Measurements from ENCODE around the gene NAPG. TPM values are rescaled to one million over a fixed set of nuclear protein-coding genes. Genes with fewer than 3 reads are reported as not detected.
"Not testable (repeated sequence)": the region's sequence is repeated elsewhere in the genome, so short reads cannot be mapped to it uniquely, and the experiment has no call there.

Gene NAPG
- total RNA-seq, 2 experiments from 2014 or later: 31.5 to 34.3 TPM

- POLR2A ChIA-PET, CTCF ChIA-PET: not testable (repeated sequence)
Observed at GRCh38 chr18:10573261-10573660, 47.4 kb downstream of the NAPG start.

DNA sequence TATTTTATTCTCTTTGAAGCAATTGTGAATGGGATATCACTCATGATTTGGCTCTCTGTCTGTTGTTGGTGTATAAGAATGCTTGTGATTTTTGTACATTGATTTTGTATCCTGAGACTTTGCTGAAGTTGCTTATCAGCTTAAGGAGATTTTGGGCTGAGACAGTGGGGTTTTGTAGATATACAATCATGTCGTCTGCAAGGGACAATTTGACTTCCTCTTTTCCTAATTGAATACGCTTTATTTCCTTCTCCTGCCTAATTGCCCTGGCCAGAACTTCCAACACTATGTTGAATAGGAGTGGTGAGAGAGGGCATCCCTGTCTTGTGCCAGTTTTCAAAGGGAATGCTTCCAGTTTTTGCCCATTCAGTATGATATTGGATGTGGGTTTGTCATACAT lies 48.6 kb downstream of the NAPG start:
- POLR2A ChIA-PET, CTCF ChIA-PET: not testable (repeated sequence)

- POLR2A ChIA-PET, CTCF ChIA-PET: not testable (repeated sequence)
Observed at GRCh38 chr18:10577842-10578572, 52.2 kb downstream of the NAPG start.

GRCh38 chr18:10578573-10578899 lies 52.7 kb downstream of the NAPG start:
- POLR2A ChIA-PET, CTCF ChIA-PET: not testable (repeated sequence)

DNA sequence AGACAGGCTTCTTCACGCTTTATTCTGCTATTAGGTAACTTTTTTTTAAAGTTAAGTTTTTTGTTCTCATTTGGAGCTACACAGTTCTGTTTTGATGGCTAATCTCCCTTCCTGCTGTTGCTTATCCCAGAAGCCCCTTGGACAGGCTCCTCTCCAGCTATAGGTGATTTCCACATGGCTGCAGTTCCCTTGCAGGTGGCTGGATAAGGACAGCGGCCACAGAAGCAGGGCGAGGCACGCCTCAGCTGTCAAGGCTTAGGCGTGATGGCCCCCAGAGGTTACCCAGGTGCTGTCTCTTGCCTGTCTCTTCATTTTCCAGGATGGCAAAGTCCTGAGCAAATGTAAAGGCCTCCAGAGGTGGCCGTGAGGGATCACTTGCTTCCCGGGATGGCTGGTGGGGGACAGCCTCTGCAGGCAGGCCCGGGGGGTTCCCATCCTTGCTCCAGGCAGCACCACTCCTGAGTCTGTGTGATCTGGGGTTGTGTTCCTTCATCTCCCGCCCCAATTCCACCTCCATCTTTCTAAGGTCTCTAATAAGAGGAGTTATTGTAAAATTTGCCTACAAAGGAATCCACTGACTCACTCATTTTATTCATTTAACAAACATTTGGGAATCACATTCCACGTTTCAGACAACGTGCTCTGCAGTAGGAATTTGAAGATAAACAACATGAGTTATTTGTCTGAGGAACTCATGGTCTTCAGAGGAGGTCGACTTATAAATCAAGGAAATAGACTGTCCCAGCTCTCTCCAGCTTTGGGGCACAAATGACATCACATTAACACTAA lies 53.4 kb downstream of the NAPG start:
- ChIA-PET POLR2A (interaction anchor here (0.6 kb wide), 1 partner anchor 158 kb away, joined by 3 read pairs; no protein-coding TSS in a partner anchor), CTCF (no interaction called here)

- CTCF ChIA-PET: no interaction called here
- POLR2A ChIA-PET: no interaction called here
Observed at GRCh38 chr18:10580215-10580614, 54.4 kb downstream of the NAPG start.

DNA sequence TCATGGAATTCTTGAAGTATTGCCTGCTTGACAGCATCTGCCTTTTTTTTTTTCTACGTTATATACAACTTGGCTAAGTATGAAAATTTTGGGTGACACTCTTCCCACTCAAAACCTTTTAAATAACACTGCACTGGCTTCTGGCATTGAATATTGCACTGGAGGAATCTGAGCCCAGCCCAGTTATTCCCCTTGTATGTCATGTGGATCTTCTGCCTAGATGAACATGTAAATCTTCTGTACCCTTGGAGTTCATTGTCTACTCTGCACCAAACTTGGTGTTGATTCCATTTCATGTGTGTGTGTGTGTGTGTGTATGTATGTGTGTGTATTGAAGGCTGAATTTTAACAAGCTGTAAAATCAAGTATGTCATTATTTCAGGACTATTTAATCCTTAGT lies 59.4 kb downstream of the NAPG start:
- CTCF ChIA-PET: no interaction called here
- POLR2A ChIA-PET: no interaction called here

- CTCF ChIA-PET: no interaction called here
- POLR2A ChIA-PET: no interaction called here
Observed at GRCh38 chr18:10588975-10589374, 63.1 kb downstream of the NAPG start.

- POLR2A ChIA-PET: no interaction called here
- CTCF ChIA-PET: no interaction called here
Observed at GRCh38 chr18:10590412-10590811, 64.6 kb downstream of the NAPG start.

GRCh38 chr18:10591896-10592295 lies 66.1 kb downstream of the NAPG start:
- POLR2A ChIA-PET: no interaction called here
- CTCF ChIA-PET: no interaction called here

DNA sequence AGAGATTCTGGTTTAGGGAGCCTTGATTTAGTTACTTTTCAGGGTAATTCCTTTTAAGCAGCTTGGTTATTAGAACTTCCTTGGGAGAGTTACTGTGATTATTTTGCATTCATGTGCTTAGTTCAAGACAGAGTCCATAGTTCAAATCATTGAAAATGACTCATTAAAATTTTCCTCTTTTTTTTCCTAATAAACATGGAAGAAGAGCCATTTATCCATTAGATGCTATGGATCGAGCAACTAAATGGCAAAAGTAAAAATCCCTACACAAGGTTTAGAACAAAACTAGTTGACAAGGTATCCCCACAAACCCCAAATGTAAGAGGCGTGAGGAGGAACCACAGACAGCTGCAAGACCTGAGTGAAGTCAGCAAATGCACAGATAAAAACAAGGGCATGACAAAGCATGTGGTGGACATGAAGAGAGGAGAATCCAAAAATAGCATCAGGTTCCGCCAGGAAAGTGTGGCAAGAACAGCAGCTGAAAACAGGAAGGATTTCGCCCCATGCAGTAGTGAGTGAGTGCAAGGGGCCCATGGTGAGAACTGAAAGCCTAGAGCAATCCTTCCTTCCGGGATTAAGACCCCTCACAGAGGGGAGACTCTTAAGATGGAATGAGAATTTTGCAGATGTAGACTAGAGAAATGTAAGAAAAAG lies 67.7 kb downstream of the NAPG start:
- POLR2A ChIA-PET, CTCF ChIA-PET: not testable (repeated sequence)

GRCh38 chr18:10595917-10596316 lies 70.1 kb downstream of the NAPG start:
- POLR2A ChIA-PET, CTCF ChIA-PET: not testable (repeated sequence)

DNA sequence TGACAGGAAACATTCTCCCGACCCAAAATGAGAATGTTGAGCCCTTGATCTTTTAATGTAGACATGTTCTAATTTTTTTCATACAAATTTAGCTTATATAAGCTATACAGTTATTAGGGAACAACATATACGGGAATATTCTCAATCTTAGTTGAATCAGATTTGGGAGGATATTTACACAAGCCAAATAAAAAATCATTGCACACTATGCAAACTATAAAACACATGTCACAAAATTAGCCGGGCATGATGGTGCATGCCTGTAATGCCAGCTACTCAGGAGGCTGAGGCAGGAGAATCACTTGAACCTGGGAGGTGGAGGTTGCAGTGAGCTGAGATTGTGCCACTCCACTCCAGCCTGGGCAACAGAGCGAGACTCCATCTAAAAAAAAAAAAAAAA lies 71.9 kb downstream of the NAPG start:
- POLR2A ChIA-PET, CTCF ChIA-PET: not testable (repeated sequence)

DNA sequence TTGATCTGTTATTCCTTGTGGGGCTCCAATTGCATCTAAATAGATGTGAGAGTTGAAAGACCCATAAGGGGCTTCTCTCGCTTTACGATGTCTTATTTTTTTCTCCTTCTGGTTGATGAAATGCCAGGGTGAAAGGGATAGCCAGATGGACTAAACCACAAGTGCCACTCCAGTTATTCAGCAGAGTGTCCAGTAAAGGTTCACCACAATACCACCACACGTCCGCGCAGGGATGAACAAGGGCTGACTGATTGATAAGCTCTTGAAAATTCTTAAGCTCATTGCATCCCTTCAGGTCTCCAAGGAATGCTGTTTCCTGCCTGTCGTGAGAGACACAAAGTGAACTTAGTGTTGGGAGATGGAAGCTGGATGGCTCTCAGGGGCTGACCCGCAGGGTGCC lies 74.9 kb downstream of the NAPG start:
- POLR2A ChIA-PET, CTCF ChIA-PET: not testable (repeated sequence)

Other genes with a start within 250 kb of the NAPG start
- gene APCDD1, start 71.4 kb upstream of the NAPG start, total RNA-seq: not detected

Measured in activated CD8-positive, alpha-beta memory T cell treated with anti-CD3 and anti-CD28 coated beads for 36 hours (primary cell).